Testis (tissue), 2 donors: ENCODE results near the gene MBLAC1.

Experiments
- CTCF ChIP-seq, 3 experiments: fragments of 450-650 bp in 2 of 3; fragments of 200-600 bp in 1 of 3; sonication (generic) in 1 of 3; IDR thresholded peaks; one replicate each; pipeline ENCODE4 v1.5.1; 2016 to 2019; ENCODE audit warnings: antibody characterized with exemption in 3 of 3, mild to moderate bottlenecking in 2 of 3, moderate library complexity in 1 of 3
- POLR2A ChIP-seq: fragments of 450-650 bp; IDR thresholded peaks from one replicate; pipeline ENCODE4 v1.6.1; 2017; ENCODE audit warnings: antibody characterized with exemption, mild to moderate bottlenecking, moderate library complexity

GRCh38 chr7:100109521-100110163 lies 17.1 kb upstream of the MBLAC1 start:
- TF ChIP-seq POLR2A = no peak
- no peak for TF ChIP-seq CTCF (IDR thresholded peaks at IDR 0.05)
